ENCODE data around the gene TRIM14. TPM values are rescaled to one million over a fixed set of nuclear protein-coding genes. Genes with fewer than 3 reads are reported as not detected.

TRIM14 gene
- total RNA-seq, 1 experiment from 2014 or later = 12.5 TPM

Other genes with a start within 250 kb of the TRIM14 start
- 8.0 and 8.6 TPM in 2 replicates for gene TRMO, start 196.7 kb downstream of the TRIM14 start, total RNA-seq (2021)
- gene HEMGN, start 181.1 kb downstream of the TRIM14 start, total RNA-seq (2021) = not detected in 2 replicates
- gene ANP32B, start 135.9 kb downstream of the TRIM14 start, total RNA-seq (2021) = 91.6 and 100.0 TPM in 2 replicates
- gene NANS, start 62.5 kb downstream of the TRIM14 start, total RNA-seq (2021) = 40.4 and 41.8 TPM in 2 replicates
- gene CORO2A, start 73.4 kb upstream of the TRIM14 start, total RNA-seq (2021) = 15.5 and 15.8 TPM in 2 replicates
- 2.3 and 2.9 TPM in 2 replicates for gene TBC1D2, start 136.4 kb upstream of the TRIM14 start, total RNA-seq (2021)